A549 (cell line): ENCODE results near the gene POLE3. TPM values are rescaled to one million over a fixed set of nuclear protein-coding genes. Genes with fewer than 3 reads are reported as not detected.

Experiments used
- ATAC-seq, 2 experiments: fragments of 200-7000 bp in 1 of 2; fragments of >200 bp in 1 of 2; cut with Nextera tagmentation in 1 of 2; cut with Tn5 transposase in 1 of 2; 3 replicates each; pipeline versions ENCODE4 v1.8.0 to v1.9.1; 2018 to 2020; ENCODE audit warnings: mild to moderate bottlenecking in 1 of 2, moderate library complexity in 1 of 2
- CTCF ChIA-PET: fragments of 300-600 bp; sonication (Branson Sonifier 250); formaldehyde crosslinking; extraction: SDS; loops from one replicate; lab custom pipeline; 2021; ENCODE audit warnings: antibody characterized with exemption, inconsistent platforms; lab: Yijun Ruan, JAX
- POLR2A ChIA-PET: fragments of 350-600 bp; formaldehyde crosslinking; extraction: SDS; loops from one replicate; lab custom pipeline; 2021; ENCODE audit warnings: antibody characterized with exemption, inconsistent platforms; lab: Yijun Ruan, JAX
- DNase-seq, 2 experiments: peaks; one replicate each; pipeline versions ENCODE4 v3.0.0 to v3.0.0-alpha.2; 2011 to 2016; ENCODE audit warnings: low read depth in 1 of 2, low spot score in 1 of 2
- FAIRE-seq: peaks from 2 replicates; lab custom pipeline; 2011; peaks lifted over from hg19 to GRCh38; lab: Jason Lieb, UNC
- H3K27ac ChIP-seq, 2 experiments: fragments of >200 bp; sonication (Bioruptor Twin); formaldehyde crosslinking; 3 replicates each; pipeline ENCODE4 v1.5.1; 2016 to 2017
- H3K4me1 ChIP-seq: fragments of >200 bp; sonication (Bioruptor Twin); formaldehyde crosslinking; 3 replicates; pipeline ENCODE4 v1.6.1; 2016
- H3K4me2 ChIP-seq: fragments of >200 bp; sonication (Bioruptor Twin); formaldehyde crosslinking; 3 replicates; pipeline ENCODE4 v1.6.1; 2016
- H3K4me3 ChIP-seq: fragments of >200 bp; sonication (Bioruptor Twin); formaldehyde crosslinking; 3 replicates; pipeline ENCODE4 v1.5.1; 2016
- H3K9me3 ChIP-seq: fragments of >200 bp; sonication (Bioruptor Twin); formaldehyde crosslinking; 3 replicates; pipeline ENCODE4 v1.6.1; 2016
- CBX8 ChIP-seq: fragments of 200-600 bp; sonication (generic); IDR thresholded peaks from 2 replicates; pipeline ENCODE4 v1.6.1; 2016
- EHMT2 ChIP-seq: fragments of 200-600 bp; sonication (generic); IDR thresholded peaks from 2 replicates; pipeline ENCODE4 v1.6.1; 2016; ENCODE audit warnings: antibody characterized with exemption, low read depth, mild to moderate bottlenecking, moderate library complexity
- GATA3 ChIP-seq: IDR thresholded peaks from 2 replicates; pipeline ENCODE4 v1.6.1; 2012; ENCODE audit warnings: borderline replicate concordance
- HEYL ChIP-seq: fragments of 250-450 bp; sonication (Bioruptor Pico); IDR thresholded peaks from 2 replicates; pipeline ENCODE4 v1.8.0; 2021; ENCODE audit warnings: mild to moderate bottlenecking, moderate library complexity
- HOXB13 ChIP-seq: fragments of 250-450 bp; sonication (Bioruptor Pico); IDR thresholded peaks from 2 replicates; pipeline ENCODE4 v1.5.0; 2020; ENCODE audit warnings: low read depth, mild to moderate bottlenecking, moderate library complexity
- KDM5A ChIP-seq: fragments of 200-600 bp; sonication (generic); IDR thresholded peaks from 2 replicates; pipeline ENCODE4 v1.6.1; 2016; ENCODE audit warnings: antibody characterized with exemption, mild to moderate bottlenecking
- POLR2A ChIP-seq: IDR thresholded peaks from 2 replicates; pipeline ENCODE4 v1.6.1; 2012; ENCODE audit warnings: mild to moderate bottlenecking, low read length
- RARB ChIP-seq: fragments of 250-450 bp; sonication (Bioruptor Pico); IDR thresholded peaks from 2 replicates; pipeline ENCODE4 v1.8.0; 2021; ENCODE audit warnings: mild to moderate bottlenecking, moderate library complexity
- RNF2 ChIP-seq: fragments of 200-600 bp; sonication (generic); IDR thresholded peaks from 2 replicates; pipeline ENCODE4 v1.6.1; 2016; ENCODE audit warnings: low read depth, mild to moderate bottlenecking, antibody characterized with exemption, moderate library complexity, borderline replicate concordance
- SMC3 ChIP-seq: fragments of >200 bp; sonication (Bioruptor Twin); formaldehyde crosslinking; IDR thresholded peaks from 3 replicates; pipeline ENCODE4 v1.6.1; 2018; ENCODE audit warnings: inconsistent platforms
- WGBS: methylation state at CpG from one replicate; pipeline ENCODE4 v1.1.6; 2017; ENCODE audit errors: missing lambda C conversion rate; 5-methylcytosine and 5-hydroxymethylcytosine counted together
- polyA plus RNA-seq, 4 experiments: library from polyadenylated mRNA; depleted of rRNA in 3 of 4; stranded (reverse); fragments of >200 nt; fragmentation: RNase III in 1 of 4; extraction: RNeasy Plus Mini Kit Qiagen cat#74134 plus additional on column Dnase treatment in 1 of 4; gene quantifications; 2 replicates in 3 of 4; 3 replicates in 1 of 4; pipeline ENCODE4 v1.2.3, GENCODE V29; 2011 to 2017
- TF ChIP-seq, protein P1 (sequence below): fragments of >200 bp; sonication (Bioruptor Twin); formaldehyde crosslinking; IDR thresholded peaks from 3 replicates; pipeline ENCODE4 v1.6.1; 2016
- TF ChIP-seq, protein P2 (sequence below): fragments of >200 bp; sonication (Bioruptor Twin); formaldehyde crosslinking; IDR thresholded peaks from 2 replicates; pipeline ENCODE4 v1.6.1; 2016
- TF ChIP-seq, protein P3 (sequence below): IDR thresholded peaks from 2 replicates; pipeline ENCODE4 v1.6.1; 2012
- TF ChIP-seq, protein P4 (sequence below): fragments of 250-450 bp; sonication (Bioruptor Pico); IDR thresholded peaks from 2 replicates; pipeline ENCODE4 v1.5.0; 2020; ENCODE audit warnings: low read depth, mild to moderate bottlenecking, moderate library complexity

Gene POLE3
- polyA plus RNA-seq, 2 of the 4 experiments (the other 2 are of a cell fraction) = 92.2 to 143 TPM

DNA sequence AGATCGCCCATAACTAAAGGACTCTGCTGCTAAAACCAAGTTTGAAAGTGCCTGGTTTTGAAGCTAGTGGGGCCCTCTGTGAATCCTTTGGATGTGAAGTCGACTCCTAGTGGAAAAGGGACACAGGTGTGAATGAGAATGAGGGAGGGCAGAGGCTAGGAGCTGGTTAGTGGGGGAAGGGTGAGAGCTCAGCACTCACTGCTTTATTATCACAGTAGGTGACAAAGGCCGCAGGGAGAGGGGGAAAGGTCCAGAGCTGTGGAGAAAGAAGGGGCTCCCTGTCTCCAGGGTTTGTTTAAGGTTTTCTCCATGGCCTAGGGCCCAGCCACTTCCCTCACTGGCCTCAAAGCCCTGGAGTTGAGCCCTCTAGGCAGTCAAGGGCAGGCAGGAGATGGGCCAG lies 37.2 kb downstream of the POLE3 start:
- no peak for ATAC-seq
- ChIA-PET CTCF (interaction anchor here (0.7 to 1.9 kb wide), 3 partner anchors 11 to 34 kb away, joined by 3 to 6 read pairs (median 4); partner anchors contain the start of gene ALAD), POLR2A (no interaction called here)
- Histone ChIP-seq H3K4me2 (no peak overlapping the region), H3K27ac (no peak overlapping the region), H3K4me3 (no peak overlapping the region), H3K4me1 (peaks cover 4% of the 10 kb centered on the region; the same call in 2 of the 3 replicates), H3K9me3 (no peaks in the 10 kb centered on the region)
- 81% methylated on average over 3 of the region's 3 CpGs for WGBS
- TF ChIP-seq RNF2 (no peak), RARB (CRISPR knock-in tag) (no peak), HOXB13 (CRISPR knock-in tag) (no peak), SMC3 (no peak)
- TF ChIP-seq, protein P1, sequence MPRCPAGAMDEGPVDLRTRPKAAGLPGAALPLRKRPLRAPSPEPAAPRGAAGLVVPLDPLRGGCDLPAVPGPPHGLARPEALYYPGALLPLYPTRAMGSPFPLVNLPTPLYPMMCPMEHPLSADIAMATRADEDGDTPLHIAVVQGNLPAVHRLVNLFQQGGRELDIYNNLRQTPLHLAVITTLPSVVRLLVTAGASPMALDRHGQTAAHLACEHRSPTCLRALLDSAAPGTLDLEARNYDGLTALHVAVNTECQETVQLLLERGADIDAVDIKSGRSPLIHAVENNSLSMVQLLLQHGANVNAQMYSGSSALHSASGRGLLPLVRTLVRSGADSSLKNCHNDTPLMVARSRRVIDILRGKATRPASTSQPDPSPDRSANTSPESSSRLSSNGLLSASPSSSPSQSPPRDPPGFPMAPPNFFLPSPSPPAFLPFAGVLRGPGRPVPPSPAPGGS = no peak
- TF ChIP-seq, protein P2, sequence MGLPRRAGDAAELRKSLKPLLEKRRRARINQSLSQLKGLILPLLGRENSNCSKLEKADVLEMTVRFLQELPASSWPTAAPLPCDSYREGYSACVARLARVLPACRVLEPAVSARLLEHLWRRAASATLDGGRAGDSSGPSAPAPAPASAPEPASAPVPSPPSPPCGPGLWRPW = no peak
- TF ChIP-seq, protein P3, sequence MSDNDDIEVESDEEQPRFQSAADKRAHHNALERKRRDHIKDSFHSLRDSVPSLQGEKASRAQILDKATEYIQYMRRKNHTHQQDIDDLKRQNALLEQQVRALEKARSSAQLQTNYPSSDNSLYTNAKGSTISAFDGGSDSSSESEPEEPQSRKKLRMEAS = no peak
- DNase-seq = no peak
- no peak for FAIRE-seq

DNA sequence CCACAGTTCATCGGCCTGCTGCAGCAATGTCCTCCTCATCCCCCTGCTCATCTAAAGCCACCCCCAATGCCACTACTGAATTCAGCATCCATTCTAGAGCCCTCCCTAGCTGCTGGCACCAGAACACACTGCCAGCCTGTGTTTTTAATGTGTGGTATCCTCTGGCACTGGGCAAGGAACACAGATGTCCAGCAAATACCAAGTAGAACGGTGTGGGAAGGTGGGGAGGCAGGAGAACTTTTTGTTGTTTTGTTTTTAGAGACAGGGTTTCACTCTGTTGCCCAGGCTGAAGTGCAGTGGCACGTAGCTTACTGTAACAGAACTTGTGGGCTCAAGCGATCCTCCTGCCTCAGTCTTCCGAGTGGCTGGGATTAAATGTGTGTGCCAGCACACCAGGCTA lies 38.4 kb downstream of the POLE3 start:
- ATAC-seq = no peak
- DNase-seq = no peak
- WGBS = 89% methylated on average over 5 of the region's 5 CpGs
- ChIA-PET POLR2A (no interaction called here), CTCF (interaction anchor here (0.7 to 1.3 kb wide), 2 partner anchors 9 to 35 kb away, joined by 3 to 4 read pairs; no protein-coding TSS in a partner anchor)
- H3K4me1 ChIP-seq = no peaks in the 10 kb centered on the region; the same call in 1 of the 3 replicates
- no peak overlapping the region for H3K4me3 ChIP-seq
- H3K9me3 ChIP-seq = no peaks in the 10 kb centered on the region
- no peak overlapping the region for H3K27ac ChIP-seq
- TF ChIP-seq, protein P3 = no peak
- TF ChIP-seq POLR2A = 0 out of 2 replicates have a peak, but pooled peaks have one; percentile 6
- no peak for FAIRE-seq
- H3K4me2 ChIP-seq = no peak overlapping the region

DNA sequence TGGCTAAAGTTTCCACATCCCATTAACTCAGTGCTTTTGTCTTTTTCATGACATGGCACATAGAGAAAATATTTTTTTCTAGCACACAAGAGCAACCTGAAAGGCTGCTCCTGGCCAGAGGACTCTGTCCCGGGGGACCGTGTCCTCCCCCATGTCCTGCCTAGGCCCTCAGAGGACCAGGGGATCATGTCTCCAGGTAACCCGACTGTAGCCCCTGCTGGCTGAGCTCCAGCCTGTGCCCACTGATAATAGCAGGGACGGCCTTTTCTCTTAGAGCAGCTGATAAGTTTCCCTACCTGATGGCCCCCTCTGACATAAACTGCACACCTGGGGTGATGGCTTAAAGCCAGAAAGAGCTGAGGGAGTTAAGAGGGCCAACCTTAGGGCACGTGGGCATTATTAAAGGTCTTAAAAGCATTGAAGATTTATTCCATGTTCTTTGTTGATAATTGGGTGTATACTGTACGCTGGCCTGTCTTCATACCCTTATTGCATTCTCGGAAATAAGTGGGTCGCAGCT lies 39.6 kb downstream of the POLE3 start:
- Histone ChIP-seq H3K9me3 (no peaks in the 10 kb centered on the region), H3K4me1 (no peaks in the 10 kb centered on the region; the same call in 1 of the 3 replicates), H3K4me3 (no peak overlapping the region), H3K27ac (no peak overlapping the region), H3K4me2 (no peak overlapping the region)
- ChIA-PET POLR2A (no interaction called here), CTCF (interaction anchor here (1.1 to 1.4 kb wide), 3 partner anchors 17 to 285 kb away, joined by 3 read pairs; no protein-coding TSS in a partner anchor)
- WGBS = 79% methylated on average over 8 of the region's 8 CpGs
- ATAC-seq (no peak), FAIRE-seq (no peak), DNase-seq (no peak)
- TF ChIP-seq GATA3 = no peak
- TF ChIP-seq, protein P4, sequence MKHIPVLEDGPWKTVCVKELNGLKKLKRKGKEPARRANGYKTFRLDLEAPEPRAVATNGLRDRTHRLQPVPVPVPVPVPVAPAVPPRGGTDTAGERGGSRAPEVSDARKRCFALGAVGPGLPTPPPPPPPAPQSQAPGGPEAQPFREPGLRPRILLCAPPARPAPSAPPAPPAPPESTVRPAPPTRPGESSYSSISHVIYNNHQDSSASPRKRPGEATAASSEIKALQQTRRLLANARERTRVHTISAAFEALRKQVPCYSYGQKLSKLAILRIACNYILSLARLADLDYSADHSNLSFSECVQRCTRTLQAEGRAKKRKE (CRISPR knock-in tag) = no peak
- TF ChIP-seq KDM5A = no peak
- TF ChIP-seq CBX8 = no peak
- no peak for TF ChIP-seq HOXB13 (CRISPR knock-in tag)

DNA sequence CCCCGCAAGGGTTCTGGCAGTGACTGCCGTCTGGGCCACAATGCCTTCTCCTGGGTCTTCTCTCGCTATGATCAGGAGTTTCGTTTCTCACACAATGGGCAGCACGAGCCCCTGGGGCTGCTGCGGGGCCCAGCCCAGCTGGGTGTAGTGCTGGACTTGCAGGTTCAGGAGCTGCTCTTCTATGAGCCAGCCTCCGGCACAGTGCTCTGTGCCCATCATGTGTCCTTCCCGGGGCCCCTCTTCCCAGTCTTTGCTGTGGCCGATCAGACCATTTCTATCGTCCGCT lies 40.7 kb downstream of the POLE3 start:
- Histone ChIP-seq H3K9me3 (no peaks in the 10 kb centered on the region), H3K4me1 (no peaks in the 10 kb centered on the region)
- no peak for TF ChIP-seq HEYL (CRISPR knock-in tag)
- TF ChIP-seq, protein P4 (CRISPR knock-in tag) = no peak
- no peak for TF ChIP-seq EHMT2
- TF ChIP-seq KDM5A = no peak
- TF ChIP-seq, all 56 proteins: peak for 0
- 80% methylated on average over 11 of the region's 11 CpGs for WGBS
- no peak for DNase-seq
- FAIRE-seq = no peak
- ChIA-PET POLR2A (no interaction called here), CTCF (interaction anchor here (1.2 kb wide), 1 partner anchor 18 kb away, joined by 3 read pairs; no protein-coding TSS in a partner anchor)
- Histone ChIP-seq H3K4me3 (no peak overlapping the region), H3K4me2 (no peak overlapping the region), H3K27ac (no peak overlapping the region)
- no peak for ATAC-seq
